Lung microvascular endothelial cell (primary cell): Measurements from ENCODE around the gene DAAM1. TPM values are rescaled to one million over a fixed set of nuclear protein-coding genes. Genes with fewer than 3 reads are reported as not detected.

Experiments
- DNase-seq, 2 donors: peaks; one replicate each; pipeline versions ENCODE4 v3.0.0 to v3.0.0-alpha.2; 2010; ENCODE audit warnings: low read depth in 2 of 2
- total RNA-seq: library from RNA; depleted of rRNA; stranded (reverse); fragments of >200 nt; gene quantifications from 2 replicates; pipeline ENCODE4 v1.2.1, GENCODE V29; 2014

Gene DAAM1
- total RNA-seq, 1 donor from 2014 or later = 23.0 TPM

DNA sequence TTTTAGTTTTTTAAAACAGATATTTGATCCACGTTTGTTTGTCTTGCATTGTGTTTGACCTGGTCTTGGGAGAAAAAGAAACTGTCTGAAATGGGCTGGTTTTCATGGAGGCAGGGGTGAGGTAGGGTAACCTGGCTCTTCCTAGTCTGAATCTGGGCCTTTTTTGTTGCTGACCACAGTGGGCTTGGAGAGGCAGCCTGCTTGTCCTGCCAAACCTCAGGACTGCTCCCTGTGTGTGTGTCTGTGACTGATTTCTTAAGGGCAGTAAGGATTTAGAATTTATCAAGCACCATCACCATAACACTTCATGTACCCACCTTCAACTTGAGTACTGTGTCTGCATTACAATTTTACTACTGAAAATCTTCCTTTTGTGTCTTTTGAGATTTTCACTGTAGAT, 28.5 kb downstream of the DAAM1 start:
- DNase-seq = no peak

- DNase-seq = no peak
These were observed 33.1 kb downstream of the DAAM1 start for GRCh38 chr14:59221568-59221967.

DNA sequence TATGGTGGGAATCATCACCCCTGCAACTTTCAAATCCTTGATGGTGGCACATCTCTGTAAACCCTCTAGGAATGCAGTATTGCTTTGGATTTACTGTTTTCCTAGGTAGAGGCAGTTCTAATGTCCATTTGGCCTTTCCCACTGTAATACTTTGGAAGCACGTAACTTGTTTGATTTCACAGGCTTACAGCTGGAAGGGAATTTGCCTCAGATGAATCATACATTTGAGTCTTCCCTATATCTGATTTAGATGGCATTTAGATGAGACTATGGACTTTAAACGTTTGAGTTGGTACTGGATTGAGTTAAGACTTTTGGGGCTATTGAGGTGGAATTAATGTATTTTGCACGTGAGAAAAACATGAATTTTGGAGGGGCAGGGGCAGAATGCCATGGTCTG, 35.9 kb downstream of the DAAM1 start:
- DNase-seq = no peak

DNA sequence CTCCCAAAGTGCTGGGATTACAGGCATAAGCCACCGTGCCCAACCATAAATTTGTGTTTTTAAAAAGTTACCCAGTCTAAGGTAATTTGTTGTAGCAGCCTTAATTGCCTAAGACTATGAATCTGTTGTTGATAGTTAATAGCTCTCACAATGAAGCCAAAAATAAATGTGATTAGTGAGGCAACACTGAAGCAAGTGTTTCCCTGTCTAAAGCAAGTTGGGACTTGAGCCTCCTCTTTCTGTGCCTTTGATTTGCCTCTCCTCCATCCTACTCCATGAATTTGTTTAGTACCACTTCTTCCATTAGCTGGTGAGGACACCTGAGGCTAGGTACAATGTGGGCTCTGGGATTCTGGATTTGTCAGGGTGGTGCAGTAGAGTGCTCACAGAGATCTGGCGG, 36.8 kb downstream of the DAAM1 start:
- no peak for DNase-seq

GRCh38 chr14:59228421-59228820, 40.0 kb downstream of the DAAM1 start:
- DNase-seq = no peak

- DNase-seq = no peak
These were observed 41.4 kb downstream of the DAAM1 start for GRCh38 chr14:59229653-59230406.

GRCh38 chr14:59236195-59236594, 47.7 kb downstream of the DAAM1 start:
- no peak for DNase-seq

DNA sequence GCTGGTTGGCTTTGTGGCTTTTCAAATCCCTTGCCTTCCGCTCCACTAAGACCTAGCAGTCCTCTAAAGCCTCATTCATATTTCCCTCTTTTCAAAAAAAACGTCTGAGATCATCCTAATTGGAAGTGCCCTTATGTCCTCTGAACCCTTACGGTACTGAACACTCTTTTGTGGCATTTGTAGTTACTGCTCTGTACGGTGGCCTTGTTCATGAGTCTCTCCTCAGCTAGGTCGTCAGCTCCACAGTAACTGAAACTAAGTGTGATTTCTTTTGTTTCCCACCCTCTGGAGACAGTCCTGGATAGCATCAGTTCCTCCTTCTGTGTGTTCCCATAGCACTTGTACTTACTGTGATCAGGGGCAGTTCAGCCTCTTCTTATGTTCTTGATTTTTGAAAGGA, 49.7 kb downstream of the DAAM1 start:
- no peak for DNase-seq

- no peak for DNase-seq
These were observed 50.6 kb downstream of the DAAM1 start for GRCh38 chr14:59239022-59239421.

DNA sequence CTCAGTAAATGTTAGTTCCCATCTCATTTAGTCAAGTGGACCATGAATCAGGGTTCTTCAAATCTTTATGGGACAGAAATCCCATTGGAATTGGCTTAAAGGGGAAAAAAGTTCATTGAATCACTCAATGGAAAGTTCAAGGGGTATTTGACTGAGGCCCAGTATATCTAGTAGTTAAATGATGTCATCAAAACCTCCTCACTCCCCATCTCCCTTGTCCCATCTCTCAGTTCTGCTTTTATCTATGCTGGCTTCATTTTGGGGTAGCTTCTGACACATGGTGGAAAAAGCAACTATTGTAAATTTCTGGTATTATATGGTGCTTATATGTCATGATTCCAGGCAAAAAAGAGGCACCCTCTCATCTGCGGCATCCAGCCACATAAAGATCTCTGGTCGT, 51.9 kb downstream of the DAAM1 start:
- DNase-seq = no peak

DNA sequence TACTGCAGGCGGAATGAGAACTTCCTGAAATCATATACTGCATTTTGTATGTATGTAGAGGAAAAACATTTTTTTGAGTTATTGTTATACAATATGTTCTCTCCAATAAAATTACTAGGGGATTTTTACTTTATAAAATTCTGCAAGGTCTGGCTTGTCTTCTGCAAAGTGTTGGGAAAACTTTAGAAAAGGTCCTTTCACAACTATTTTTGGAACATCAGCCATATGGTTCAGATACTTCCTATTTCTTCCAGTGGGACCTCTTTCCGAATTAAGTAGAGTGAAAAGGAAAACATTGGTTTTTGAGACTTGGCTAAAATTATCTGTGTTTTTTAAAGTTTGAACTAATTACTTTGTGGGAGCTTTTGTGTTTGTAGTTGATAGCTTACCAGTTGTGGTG, 52.7 kb downstream of the DAAM1 start:
- DNase-seq = no peak

GRCh38 chr14:59243174-59243573, 54.7 kb downstream of the DAAM1 start:
- no peak for DNase-seq

GRCh38 chr14:59244581-59244980, 56.1 kb downstream of the DAAM1 start:
- no peak for DNase-seq

GRCh38 chr14:59245809-59246295, 57.4 kb downstream of the DAAM1 start:
- DNase-seq = no peak

- DNase-seq = peak in 1 of 2 donors; percentile 10
These were observed 58.1 kb downstream of the DAAM1 start for GRCh38 chr14:59246566-59246965.

- no peak for DNase-seq
These were observed 59.5 kb downstream of the DAAM1 start for GRCh38 chr14:59247801-59248584.

GRCh38 chr14:59249029-59249428, 60.6 kb downstream of the DAAM1 start:
- no peak for DNase-seq

DNA sequence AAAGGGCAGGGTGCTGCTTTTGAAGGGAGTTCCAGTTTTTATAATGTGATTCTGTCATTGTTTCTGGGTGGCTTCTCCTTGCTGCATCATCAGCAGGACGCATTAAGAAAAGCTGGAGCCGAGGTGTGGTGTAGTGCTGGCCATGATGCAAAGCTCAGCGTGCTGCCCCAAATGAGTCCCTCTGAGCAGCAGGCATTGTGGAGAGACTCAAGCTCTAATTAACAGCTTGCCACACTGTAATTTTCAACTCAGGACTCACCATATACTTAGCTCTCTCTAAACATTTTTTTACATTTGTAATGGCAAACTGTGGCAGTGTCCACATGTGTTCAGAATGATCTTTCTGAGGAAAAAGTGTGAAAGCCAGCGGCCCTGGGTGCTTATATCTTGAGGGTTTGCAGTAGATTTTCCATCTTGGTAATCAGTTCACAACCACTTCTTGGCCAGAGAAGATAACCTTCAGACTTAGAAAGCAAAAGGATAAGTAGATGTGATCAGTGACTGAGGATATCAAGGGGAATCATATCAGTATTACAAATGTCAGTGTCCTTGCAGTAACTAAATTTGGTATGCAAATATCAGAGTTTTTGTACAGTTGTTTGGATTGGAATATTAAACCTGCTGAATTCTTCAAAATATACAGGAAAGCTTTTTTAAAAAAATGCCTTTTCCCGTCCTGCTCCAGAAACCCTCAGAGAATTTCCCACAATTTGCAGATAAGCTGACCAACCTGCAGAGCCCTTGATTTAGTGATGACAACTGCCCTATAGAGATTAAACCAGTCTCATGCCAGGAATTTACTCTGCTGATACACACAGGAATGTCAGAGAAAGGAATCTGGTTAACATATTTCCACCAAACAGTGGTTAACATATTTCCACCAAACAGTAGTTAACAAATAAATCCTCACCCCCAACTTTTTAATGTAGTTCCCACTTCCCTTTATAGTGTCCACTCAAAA, 63.6 kb downstream of the DAAM1 start:
- DNase-seq = no peak

DNA sequence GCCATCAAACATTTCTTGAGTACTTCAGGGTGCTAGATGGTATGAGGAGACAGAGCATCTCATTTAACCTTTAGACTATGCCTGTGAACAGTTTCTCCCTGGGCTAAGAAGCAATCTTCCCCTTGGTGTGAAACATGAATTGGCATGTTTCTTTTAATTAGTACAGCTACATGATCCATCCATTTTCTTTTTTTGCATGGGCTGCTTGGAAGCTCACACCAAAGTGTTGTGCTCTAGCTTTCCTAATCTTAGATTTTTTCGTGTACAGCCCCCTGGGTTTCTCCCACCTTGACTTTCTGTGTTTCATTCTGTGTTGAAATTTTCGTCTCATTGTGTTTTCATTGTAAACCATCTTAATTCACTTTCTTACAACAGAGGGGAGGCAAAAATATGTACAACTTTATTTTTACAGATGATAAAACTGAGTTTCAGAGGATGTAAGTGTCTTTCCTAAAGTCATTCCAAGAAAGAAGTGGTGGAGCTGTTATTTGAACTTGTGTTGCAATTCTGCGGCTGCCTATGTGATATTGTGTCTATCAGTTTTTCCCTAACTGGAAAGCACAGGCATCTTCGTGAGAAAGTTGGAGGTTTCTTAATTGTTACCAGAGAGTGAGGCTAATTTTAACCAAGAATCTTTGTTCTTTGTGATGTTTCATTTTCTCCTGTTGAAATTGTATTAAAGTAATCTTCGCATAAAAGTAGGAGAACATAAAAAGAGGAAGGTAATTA, 64.5 kb downstream of the DAAM1 start:
- no peak for DNase-seq

DNA sequence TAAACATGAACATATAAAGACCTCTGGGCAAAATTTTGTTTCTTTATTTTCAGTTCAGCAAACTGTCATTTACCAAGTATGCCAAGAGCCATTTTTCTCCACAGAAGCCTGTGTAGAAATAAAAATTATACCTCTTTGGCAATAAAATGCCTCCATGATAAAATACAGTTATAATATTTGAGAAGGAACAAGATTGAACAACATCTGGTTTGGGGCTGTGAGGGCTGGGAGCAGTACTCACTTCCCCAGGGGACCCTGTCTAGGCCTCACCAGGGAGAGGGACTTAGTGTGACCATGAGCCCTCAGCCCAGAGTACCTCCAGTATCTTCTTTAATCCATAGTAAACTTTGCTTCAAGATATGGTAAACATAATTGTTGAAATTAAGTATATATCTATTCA, 65.1 kb downstream of the DAAM1 start:
- DNase-seq = no peak
